KMS-11 (cell line): Measurements from ENCODE around the gene BRD4.

Experiments
- H2AFZ ChIP-seq: fragments of 200-600 bp; sonication (generic); 2 replicates; pipeline ENCODE4 v1.6.1; 2016; ENCODE audit warnings: antibody characterized with exemption, mixed run types, low read depth
- H3K27ac ChIP-seq: fragments of 200-600 bp; sonication (generic); 2 replicates; pipeline ENCODE4 v1.6.1; 2016; ENCODE audit warnings: mild to moderate bottlenecking, mixed run types
- H3K27me3 ChIP-seq: fragments of 200-600 bp; sonication (generic); 2 replicates; pipeline ENCODE4 v1.6.1; 2017; ENCODE audit warnings: mild to moderate bottlenecking, low read depth, mixed run types, moderate library complexity; ENCODE audit not compliant: insufficient read depth
- H3K36me3 ChIP-seq: fragments of 200-600 bp; sonication (generic); 2 replicates; pipeline ENCODE4 v1.6.1; 2017; ENCODE audit warnings: mild to moderate bottlenecking, mixed run types; ENCODE audit not compliant: insufficient read depth
- H3K4me1 ChIP-seq: fragments of 200-600 bp; sonication (generic); 2 replicates; pipeline ENCODE4 v1.6.1; 2016; ENCODE audit warnings: mild to moderate bottlenecking, low read depth, mixed run types; ENCODE audit not compliant: poor library complexity, severe bottlenecking
- H3K4me2 ChIP-seq: fragments of 200-600 bp; sonication (generic); 2 replicates; pipeline ENCODE4 v1.7.0; 2016; ENCODE audit warnings: mild to moderate bottlenecking, mixed run types
- H3K4me3 ChIP-seq: fragments of 200-600 bp; sonication (generic); IDR thresholded peaks from 2 replicates; pipeline ENCODE4 v1.6.1; 2017; ENCODE audit warnings: low read depth, low read length, mixed read lengths; ENCODE audit not compliant: insufficient read depth
- H3K79me2 ChIP-seq: fragments of 200-600 bp; sonication (generic); 2 replicates; pipeline ENCODE4 v1.6.1; 2016; ENCODE audit warnings: low read depth, mixed run types; ENCODE audit not compliant: insufficient read depth
- H3K9ac ChIP-seq: fragments of 200-600 bp; sonication (generic); 2 replicates; pipeline ENCODE4 v1.6.1; 2016; ENCODE audit warnings: mild to moderate bottlenecking, mixed run types
- H4K20me1 ChIP-seq: fragments of 200-600 bp; sonication (generic); 2 replicates; pipeline ENCODE4 v1.6.1; 2016; ENCODE audit warnings: mild to moderate bottlenecking, mixed run types; ENCODE audit not compliant: insufficient read depth
- TF ChIP-seq, protein P1 (sequence below): fragments of 200-600 bp; sonication (generic); conservative IDR thresholded peaks from 2 replicates; pipeline ENCODE4 v1.6.1; 2017; ENCODE audit warnings: low read depth, mild to moderate bottlenecking, antibody characterized with exemption, low read length, moderate library complexity, mixed read lengths

The BRD4 gene

DNA sequence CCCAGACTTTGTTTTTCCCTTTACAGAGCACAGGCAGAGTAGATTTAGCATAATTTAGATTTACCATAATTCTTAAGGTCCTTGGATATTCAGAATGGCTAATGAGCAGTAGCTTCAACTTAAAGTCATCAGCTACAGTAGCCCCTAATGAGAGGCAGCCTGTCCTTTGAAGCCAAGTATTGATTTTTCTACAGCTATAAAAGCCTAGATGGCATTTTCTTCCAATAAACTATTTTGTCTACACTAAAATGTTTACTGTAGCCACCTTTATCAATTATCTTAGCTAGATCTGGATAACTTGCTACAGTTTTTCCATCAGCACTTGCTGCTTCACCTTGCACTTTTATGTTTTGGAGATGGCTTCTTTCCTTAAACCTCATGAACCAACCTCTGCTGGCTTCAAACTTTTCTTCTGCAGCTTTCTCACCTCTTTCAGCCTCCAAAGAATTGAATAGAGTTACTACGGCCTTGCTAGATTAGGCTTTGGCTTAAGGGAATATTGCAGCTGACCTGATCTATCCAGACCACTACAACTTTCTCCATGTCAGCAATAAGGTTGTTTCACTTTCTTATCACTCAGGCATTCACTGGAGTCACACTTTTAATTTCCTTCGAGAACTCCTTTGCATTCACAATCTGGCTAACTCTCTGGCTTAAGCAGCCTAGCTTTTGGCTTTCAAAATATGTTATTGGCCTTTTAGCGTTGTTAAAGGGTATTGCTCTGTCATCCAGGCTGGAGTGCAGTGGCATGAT, 26.6 kb downstream of the BRD4 start:
- Histone ChIP-seq H3K27me3 (no peaks in the 10 kb centered on the region), H3K36me3 (no peaks in the 10 kb centered on the region), H2AFZ (no peak overlapping the region), H3K4me3 (no peak overlapping the region), H3K4me2 (peak overlapping the region; percentile 45; the same call in 1 of the 2 replicates), H4K20me1 (peaks cover 74% of the 10 kb centered on the region), H3K79me2 (peaks cover 96% of the 10 kb centered on the region), H3K27ac (no peak overlapping the region; the same call in 1 of the 2 replicates), H3K9ac (no peak overlapping the region), H3K4me1 (peaks cover 56% of the 10 kb centered on the region)
- TF ChIP-seq, protein P1, sequence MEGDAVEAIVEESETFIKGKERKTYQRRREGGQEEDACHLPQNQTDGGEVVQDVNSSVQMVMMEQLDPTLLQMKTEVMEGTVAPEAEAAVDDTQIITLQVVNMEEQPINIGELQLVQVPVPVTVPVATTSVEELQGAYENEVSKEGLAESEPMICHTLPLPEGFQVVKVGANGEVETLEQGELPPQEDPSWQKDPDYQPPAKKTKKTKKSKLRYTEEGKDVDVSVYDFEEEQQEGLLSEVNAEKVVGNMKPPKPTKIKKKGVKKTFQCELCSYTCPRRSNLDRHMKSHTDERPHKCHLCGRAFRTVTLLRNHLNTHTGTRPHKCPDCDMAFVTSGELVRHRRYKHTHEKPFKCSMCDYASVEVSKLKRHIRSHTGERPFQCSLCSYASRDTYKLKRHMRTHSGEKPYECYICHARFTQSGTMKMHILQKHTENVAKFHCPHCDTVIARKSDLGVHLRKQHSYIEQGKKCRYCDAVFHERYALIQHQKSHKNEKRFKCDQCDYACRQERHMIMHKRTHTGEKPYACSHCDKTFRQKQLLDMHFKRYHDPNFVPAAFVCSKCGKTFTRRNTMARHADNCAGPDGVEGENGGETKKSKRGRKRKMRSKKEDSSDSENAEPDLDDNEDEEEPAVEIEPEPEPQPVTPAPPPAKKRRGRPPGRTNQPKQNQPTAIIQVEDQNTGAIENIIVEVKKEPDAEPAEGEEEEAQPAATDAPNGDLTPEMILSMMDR, result no peak

DNA sequence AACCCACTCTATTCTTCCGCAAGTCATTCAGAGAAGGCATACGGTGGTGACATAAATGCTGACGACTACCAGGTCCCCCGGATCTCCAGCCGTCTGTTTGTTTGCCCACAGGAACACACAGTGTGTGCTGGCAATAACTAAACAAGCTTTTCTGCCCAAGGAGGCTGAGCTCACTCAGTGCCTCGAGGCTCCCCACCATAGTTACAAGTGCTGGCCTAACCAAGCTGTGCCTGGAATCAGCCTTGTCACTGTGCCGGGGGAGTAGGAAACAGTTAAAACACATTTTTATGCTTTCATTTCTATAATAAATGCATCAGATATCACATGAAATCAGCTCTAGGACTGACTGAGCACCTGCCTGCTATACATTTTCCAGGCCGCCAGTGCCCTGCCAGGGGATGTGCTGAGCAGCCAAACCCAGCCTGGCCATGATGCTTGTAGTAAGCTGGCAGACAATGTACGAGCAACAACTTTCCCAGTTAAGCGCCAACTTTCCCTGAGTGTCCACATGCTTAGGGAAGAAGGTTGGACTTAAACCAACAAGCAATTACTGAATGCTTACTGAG, 28.1 kb downstream of the BRD4 start:
- peaks cover 77% of the 10 kb centered on the region for H4K20me1 ChIP-seq
- no peak overlapping the region for H3K4me3 ChIP-seq
- H3K79me2 ChIP-seq, result peaks cover 99% of the 10 kb centered on the region
- no peak overlapping the region for H2AFZ ChIP-seq
- H3K4me1 ChIP-seq, result peaks cover 61% of the 10 kb centered on the region
- H3K9ac ChIP-seq, result no peak overlapping the region
- no peak overlapping the region for H3K4me2 ChIP-seq
- no peaks in the 10 kb centered on the region for H3K27me3 ChIP-seq
- TF ChIP-seq, protein P1, result no peak
- H3K36me3 ChIP-seq, result no peaks in the 10 kb centered on the region
- no peak overlapping the region for H3K27ac ChIP-seq

DNA sequence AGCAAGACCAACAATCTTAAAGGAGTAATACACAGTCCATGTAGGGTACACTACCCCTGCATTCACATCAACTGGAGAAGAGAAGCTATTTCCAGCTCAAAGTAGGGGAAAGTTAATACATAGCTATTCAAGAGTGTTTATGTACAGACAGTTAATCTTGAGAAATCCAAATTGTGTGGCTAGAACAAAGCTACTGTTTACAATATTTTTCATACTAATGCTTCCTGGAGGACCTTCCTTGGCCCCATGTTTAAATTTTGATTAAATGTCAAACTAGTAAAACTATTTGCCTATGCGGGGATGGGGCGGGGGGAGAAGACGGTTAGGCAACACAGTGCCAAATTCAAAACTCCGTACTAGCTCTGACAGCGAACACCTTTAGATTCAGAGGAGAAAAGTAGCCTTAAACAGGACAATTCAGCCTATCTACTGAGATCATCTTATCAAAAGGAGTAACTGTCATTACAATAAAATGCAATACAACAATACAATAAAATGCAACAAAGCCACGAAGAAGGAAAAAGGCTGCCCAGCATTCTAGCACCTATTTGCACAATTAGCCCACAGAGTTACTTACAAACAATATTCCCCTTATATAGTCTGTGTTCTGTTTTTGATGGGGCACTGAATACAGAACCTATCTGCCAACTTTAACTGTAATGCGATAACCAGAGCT, 29.1 kb downstream of the BRD4 start:
- Histone ChIP-seq H3K27ac (no peak overlapping the region), H3K36me3 (no peaks in the 10 kb centered on the region), H3K4me2 (no peak overlapping the region), H3K4me3 (no peak overlapping the region), H2AFZ (no peak overlapping the region), H3K9ac (no peak overlapping the region), H4K20me1 (peaks cover 79% of the 10 kb centered on the region), H3K79me2 (peaks cover 98% of the 10 kb centered on the region), H3K4me1 (peaks cover 70% of the 10 kb centered on the region), H3K27me3 (no peaks in the 10 kb centered on the region)
- TF ChIP-seq, protein P1, result no peak

DNA sequence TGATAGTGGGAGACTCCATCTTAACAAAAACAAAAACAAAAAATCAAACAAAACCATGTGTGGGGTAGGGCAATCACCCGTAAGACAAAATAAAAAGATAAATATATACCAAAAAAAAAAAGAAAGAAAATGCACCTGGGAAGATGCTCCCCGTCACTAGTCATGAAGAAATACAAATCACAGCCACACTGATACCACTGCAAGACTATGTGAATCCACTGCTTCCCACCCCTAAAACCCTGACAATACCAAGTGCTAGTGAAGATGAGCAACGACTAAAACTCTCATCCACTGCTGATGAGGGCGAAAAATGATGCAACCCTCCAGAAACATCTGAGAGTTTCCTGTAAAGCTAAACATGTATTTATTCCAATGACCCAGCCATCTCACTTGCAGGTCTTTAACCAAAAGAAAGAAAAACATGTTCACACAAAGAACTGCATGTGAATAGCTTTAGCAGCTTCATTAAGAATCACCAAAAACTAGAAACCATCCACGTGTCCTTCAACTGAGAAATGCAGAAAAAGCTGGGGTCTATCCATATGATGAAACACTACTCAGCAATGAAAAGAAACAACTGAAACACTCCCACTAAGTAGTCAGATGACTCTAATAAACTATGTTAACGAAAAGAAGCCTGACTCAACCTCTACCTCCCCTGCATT, 31.7 kb downstream of the BRD4 start:
- H3K4me2 ChIP-seq, result no peak overlapping the region; the same call in 1 of the 2 replicates
- peaks cover 99% of the 10 kb centered on the region for H3K79me2 ChIP-seq
- H3K9ac ChIP-seq, result no peak overlapping the region
- no peaks in the 10 kb centered on the region for H3K36me3 ChIP-seq
- H3K27me3 ChIP-seq, result no peaks in the 10 kb centered on the region
- peaks cover 75% of the 10 kb centered on the region for H3K4me1 ChIP-seq
- H2AFZ ChIP-seq, result no peak overlapping the region
- peaks cover 79% of the 10 kb centered on the region for H4K20me1 ChIP-seq
- no peak overlapping the region for H3K4me3 ChIP-seq
- TF ChIP-seq, protein P1, result no peak
- H3K27ac ChIP-seq, result no peak overlapping the region
